ENCODE data around the gene NT5DC1. TPM values are rescaled to one million over a fixed set of nuclear protein-coding genes. Genes with fewer than 3 reads are reported as not detected.

NT5DC1 gene
- total RNA-seq, 1 experiment from 2014 or later, result 61.9 TPM

DNA sequence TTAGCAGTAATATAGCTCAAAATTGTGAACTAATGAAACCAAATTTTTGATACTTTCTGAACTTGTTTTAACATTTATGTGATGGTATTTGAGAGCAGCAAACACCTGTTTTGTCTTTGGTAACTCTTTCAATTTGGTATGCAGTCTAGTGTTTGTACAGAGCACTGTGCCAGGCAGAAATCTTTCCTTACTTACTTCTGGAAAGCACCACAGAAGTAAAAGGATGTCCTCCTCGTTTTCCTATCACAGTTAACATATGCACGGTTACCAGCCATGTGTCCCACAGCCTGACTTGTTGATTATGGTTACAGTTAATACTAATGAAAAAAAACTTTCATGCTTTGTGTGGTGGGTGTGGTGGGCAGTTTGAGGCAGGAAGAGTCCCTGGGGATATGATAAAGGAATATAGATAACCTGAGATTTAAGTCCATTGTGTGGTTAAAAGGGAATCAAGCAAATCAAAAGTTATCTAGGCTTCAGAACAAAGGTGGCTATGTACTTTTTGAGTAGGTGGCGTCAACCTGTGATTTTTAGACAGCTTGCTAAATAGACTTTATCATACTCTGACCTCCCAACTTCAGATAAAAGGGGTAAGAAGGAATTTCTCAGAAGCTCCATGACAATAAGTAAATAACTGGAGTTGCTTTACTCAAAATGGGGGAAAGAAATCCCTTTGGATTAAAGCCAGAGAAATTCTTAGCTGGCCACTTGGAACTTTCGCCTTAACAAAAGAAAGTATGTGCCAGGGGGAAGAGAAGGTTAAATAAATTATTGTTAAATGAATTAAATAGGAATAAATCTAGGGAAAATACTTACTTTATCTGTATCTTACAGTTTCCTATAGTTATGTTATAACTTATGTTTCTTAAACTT is 45.4 kb downstream of the NT5DC1 start:
- Mint-ChIP-seq H3K4me1 (ENCODE audit: low read depth, unreplicated experiment) (peaks cover 9% of the 10 kb centered on the region), H3K36me3 (ENCODE audit: insufficient read depth, unreplicated experiment) (no peaks in the 10 kb centered on the region), H3K9me3 (ENCODE audit: low read depth, unreplicated experiment) (no peaks in the 10 kb centered on the region), H3K27me3 (ENCODE audit: unreplicated experiment) (no peaks in the 10 kb centered on the region), H3K27ac (ENCODE audit: unreplicated experiment) (no peak overlapping the region), H3K4me3 (ENCODE audit: low read depth, unreplicated experiment) (no peak overlapping the region)
- DNase-seq, result no peak
- TF ChIP-seq, protein P1, sequence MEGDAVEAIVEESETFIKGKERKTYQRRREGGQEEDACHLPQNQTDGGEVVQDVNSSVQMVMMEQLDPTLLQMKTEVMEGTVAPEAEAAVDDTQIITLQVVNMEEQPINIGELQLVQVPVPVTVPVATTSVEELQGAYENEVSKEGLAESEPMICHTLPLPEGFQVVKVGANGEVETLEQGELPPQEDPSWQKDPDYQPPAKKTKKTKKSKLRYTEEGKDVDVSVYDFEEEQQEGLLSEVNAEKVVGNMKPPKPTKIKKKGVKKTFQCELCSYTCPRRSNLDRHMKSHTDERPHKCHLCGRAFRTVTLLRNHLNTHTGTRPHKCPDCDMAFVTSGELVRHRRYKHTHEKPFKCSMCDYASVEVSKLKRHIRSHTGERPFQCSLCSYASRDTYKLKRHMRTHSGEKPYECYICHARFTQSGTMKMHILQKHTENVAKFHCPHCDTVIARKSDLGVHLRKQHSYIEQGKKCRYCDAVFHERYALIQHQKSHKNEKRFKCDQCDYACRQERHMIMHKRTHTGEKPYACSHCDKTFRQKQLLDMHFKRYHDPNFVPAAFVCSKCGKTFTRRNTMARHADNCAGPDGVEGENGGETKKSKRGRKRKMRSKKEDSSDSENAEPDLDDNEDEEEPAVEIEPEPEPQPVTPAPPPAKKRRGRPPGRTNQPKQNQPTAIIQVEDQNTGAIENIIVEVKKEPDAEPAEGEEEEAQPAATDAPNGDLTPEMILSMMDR (IDR thresholded peaks at IDR 0.05; ENCODE audit: unreplicated experiment), result no peak
- CTCF ChIA-PET, result no interaction called here
- BruUV-seq (replicated peaks), result no TSS peak
- intact Hi-C loops (cut with micrococcal nuclease; ENCODE audit: unreplicated experiment), result no loop called here

DNA sequence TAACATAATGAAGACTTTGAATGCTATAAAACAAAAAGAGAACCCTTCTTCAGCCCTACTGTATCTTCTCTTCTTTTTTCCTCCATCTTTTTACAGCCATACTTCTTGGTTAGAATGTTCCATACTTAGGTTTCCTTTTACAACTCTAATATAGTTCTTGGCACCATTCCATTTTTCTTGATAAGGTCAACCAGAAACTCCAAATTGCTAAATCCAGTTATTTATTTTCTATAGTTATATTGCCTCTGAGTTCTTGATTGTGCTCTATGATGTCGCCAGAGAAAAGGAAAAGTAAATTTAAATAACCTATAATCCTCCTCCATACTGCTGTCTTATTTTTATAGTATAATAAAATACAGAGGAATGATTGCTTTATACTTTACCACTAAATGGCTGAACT is 52.0 kb downstream of the NT5DC1 start:
- no peaks in the 10 kb centered on the region for H3K36me3 Mint-ChIP-seq (ENCODE audit: insufficient read depth, unreplicated experiment)
- no peak overlapping the region for H3K27ac Mint-ChIP-seq (ENCODE audit: unreplicated experiment)
- H3K4me3 Mint-ChIP-seq (ENCODE audit: low read depth, unreplicated experiment), result no peak overlapping the region
- no TSS peak for BruUV-seq (replicated peaks)
- H3K4me1 Mint-ChIP-seq (ENCODE audit: low read depth, unreplicated experiment), result no peaks in the 10 kb centered on the region
- no peaks in the 10 kb centered on the region for H3K27me3 Mint-ChIP-seq (ENCODE audit: unreplicated experiment)
- H3K9me3 Mint-ChIP-seq (ENCODE audit: low read depth, unreplicated experiment), result no peaks in the 10 kb centered on the region
- CTCF ChIA-PET, result no interaction called here
- TF ChIP-seq, protein P1 (IDR thresholded peaks at IDR 0.05; ENCODE audit: unreplicated experiment), result no peak
- DNase-seq, result no peak
- intact Hi-C loops (cut with micrococcal nuclease; ENCODE audit: unreplicated experiment), result no loop called here

DNA sequence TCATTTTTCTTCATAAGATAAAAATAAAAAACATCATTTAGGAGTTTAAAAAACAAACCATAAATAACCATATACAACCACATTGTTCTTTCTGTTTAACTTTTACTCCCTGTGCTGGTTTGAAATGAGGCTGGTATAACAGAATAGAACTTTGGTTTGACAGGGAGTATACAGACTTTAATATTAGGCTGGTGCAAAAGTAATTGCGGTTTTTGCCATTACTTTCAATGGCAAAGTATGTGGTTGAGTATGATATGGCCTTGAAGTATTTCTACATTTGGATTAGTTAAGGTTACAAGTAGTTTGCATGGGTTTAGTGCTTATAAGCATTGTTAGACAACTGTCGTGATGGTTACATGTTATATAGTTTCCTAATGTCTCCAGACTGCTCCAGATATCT is 54.2 kb downstream of the NT5DC1 start:
- BruUV-seq (replicated peaks), result no TSS peak

DNA sequence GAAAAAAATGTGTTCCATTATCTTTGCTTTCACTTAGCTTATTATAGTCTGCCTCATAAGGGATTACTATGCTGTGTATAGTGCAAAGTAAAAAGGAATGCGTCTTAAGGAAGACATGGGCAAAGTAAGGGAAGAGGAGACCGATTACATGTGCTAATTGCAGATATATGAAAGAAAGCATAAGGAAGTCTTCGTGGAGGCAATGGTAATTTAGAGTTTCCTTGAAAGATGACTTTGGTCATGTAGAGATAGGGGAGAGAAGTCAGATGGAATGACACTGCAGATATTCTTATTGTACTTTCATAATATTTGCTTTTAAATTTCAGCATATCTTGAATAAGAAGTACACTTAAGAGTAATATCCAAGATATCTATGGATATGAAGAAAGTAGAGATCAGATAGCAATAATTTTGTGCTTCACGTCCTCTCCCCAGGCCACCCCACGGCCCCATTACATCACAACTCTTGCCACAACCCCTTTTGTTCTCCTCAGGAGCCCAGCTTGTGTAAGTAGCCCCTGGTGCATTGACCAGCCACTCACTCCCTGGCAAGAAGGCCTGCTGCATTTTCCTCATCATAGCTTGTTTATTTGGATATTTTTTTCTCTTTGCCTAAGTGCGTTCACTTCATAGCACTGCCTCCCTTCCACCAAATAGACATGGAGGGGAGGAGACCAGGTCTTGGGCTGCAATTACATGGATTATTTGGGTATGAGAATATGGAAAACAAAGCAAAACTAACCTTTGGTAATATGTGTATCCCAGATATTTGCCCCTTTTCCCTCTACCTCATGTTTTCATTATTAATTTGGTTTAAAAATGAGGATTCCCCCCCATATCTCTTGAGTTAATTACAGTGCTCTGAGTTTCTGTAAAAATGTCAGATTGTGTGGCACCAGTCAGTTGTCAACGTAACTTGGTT is 56.0 kb downstream of the NT5DC1 start:
- Mint-ChIP-seq H3K27ac (ENCODE audit: unreplicated experiment) (no peak overlapping the region), H3K4me1 (ENCODE audit: low read depth, unreplicated experiment) (no peaks in the 10 kb centered on the region), H3K9me3 (ENCODE audit: low read depth, unreplicated experiment) (no peaks in the 10 kb centered on the region), H3K27me3 (ENCODE audit: unreplicated experiment) (no peaks in the 10 kb centered on the region), H3K36me3 (ENCODE audit: insufficient read depth, unreplicated experiment) (no peaks in the 10 kb centered on the region), H3K4me3 (ENCODE audit: low read depth, unreplicated experiment) (no peak overlapping the region)
- CTCF ChIA-PET, result no interaction called here
- intact Hi-C loops (cut with micrococcal nuclease; ENCODE audit: unreplicated experiment), result no loop called here
- BruUV-seq (replicated peaks), result no TSS peak
- TF ChIP-seq, protein P1 (IDR thresholded peaks at IDR 0.05; ENCODE audit: unreplicated experiment), result no peak
- DNase-seq, result no peak

More for the DNA sequence above, 54.2 kb downstream of the NT5DC1 start:
- CTCF ChIA-PET, result no interaction called here
- Mint-ChIP-seq H3K4me3 (ENCODE audit: low read depth, unreplicated experiment) (no peak overlapping the region), H3K4me1 (ENCODE audit: low read depth, unreplicated experiment) (no peaks in the 10 kb centered on the region), H3K36me3 (ENCODE audit: insufficient read depth, unreplicated experiment) (no peaks in the 10 kb centered on the region), H3K27ac (ENCODE audit: unreplicated experiment) (no peak overlapping the region), H3K9me3 (ENCODE audit: low read depth, unreplicated experiment) (no peaks in the 10 kb centered on the region), H3K27me3 (ENCODE audit: unreplicated experiment) (no peaks in the 10 kb centered on the region)
- TF ChIP-seq, protein P1 (IDR thresholded peaks at IDR 0.05; ENCODE audit: unreplicated experiment), result no peak
- DNase-seq, result no peak
- intact Hi-C loops (cut with micrococcal nuclease; ENCODE audit: unreplicated experiment), result no loop called here

All from Calu3 (cell line).